ENCODE measurements around the gene PTRH2.

The PTRH2 gene

DNA sequence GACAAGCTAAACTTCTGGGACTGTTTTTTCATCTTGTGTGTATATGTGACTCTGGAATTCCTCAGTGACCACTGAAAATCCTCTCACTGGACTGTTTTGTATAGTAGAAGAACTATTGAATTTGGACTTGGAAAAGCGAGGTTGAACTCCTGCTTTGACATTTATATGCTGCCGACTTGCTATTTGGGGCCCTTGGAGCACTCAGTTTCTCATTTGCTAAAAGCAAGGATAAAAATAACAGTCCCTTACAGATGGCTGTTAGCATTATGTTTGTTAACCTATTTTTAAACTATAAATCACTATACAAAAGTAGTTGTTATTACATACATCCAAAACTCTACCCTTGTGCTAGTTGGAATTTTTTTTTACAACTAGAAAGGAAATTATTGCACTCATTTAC is 9.2 kb upstream of the PTRH2 start:
- FAIRE-seq, result no peak

DNA sequence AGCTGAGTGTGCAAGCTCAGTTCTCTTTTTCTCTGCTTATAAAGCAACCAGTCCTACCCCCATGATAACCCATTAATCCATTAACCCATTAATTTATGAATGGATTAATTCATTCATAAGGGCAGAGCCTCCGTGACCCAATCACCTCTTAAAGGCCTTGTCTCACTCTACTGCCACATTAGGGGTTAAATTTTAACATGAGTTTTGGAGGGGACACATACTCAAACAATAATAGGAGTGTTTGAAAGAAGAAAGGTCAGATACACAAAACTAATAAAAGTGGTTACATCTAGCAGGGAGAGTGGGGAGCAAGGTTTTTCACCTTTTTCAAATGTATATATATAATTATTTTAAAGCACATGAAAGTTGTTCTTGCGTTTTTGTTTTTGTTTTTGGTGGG is 7.0 kb upstream of the PTRH2 start:
- FAIRE-seq, result no peak

DNA sequence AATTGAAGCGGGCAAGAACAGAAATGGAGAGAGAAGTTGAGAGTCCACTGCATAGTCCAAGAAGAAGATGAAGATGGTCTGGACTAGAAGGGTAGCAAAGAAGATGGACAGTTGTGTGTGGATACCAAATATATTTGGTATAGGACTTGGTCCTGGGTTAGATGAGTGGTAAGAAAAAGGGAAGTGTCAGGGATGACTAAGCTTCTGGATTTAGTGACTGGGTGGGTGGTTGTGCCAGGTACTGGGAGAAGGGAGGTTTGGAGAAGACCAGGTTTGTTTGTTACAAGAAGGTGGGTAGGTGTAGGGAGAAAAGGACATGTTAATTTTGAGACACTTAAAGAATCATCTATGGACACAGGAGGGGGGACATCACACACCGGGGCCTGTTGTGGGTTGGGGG is 5.6 kb upstream of the PTRH2 start:
- no peak for FAIRE-seq

DNA sequence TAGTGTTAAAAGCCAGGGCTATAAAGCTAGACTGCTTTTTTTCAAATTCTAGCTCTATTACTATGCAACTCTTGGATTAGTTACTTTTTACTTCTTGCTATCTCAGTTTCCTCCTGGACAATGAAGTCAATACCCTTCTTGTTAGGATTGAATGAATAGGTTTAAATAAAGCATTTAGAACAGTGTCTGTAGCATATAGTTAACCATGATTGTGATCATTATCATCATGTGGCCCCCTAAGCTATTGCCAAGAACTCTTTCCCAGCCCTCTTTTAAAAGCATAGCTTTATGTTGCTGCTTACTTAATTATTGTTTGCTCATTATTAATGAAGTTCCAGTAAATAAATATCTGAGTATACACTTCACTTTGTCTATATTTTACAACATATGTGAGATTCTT is 4.7 kb upstream of the PTRH2 start:
- no peak for FAIRE-seq

DNA sequence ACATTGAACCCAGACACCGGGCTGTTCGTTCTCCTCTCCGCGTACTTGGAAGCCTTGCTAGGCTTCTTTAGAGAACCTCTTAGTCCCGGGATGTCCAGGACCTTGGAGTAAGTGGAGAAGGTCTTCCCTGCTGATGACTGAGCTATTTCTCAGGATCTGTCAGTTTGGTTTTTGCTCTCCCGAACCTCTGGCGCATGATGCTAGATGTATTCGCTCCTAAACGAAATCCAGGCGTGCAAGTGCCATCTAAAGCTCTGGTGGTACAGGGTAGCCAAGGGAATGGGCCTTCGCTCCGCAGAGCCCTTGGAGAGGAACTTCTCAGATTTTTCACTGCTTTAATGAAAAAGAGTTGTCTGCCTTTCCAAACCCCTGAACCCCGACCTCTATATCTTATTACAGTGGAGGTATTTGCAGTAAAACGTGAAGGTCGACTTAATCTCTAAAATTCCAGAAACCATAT is 771 bp upstream of the PTRH2 start:
- FAIRE-seq, result no peak

DNA sequence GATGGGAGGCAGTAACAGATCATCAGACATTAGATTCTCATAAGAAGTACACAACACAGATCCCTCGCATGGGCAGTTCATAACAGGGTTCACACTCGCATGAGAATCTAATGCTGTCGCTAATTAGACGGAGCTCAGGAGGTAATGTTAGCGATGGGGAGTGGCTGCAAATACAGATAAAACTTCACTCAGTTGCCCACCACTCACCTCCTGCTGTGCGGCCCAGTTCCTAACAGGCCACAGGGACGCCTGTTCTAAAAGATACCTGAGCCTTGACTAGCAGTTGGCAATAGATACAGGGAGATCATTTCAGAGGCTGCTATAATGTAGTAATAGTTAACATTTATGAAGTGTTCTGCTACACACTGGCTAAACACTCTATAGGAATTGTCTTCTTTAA is 4.9 kb downstream of the PTRH2 start:
- no peak for FAIRE-seq

DNA sequence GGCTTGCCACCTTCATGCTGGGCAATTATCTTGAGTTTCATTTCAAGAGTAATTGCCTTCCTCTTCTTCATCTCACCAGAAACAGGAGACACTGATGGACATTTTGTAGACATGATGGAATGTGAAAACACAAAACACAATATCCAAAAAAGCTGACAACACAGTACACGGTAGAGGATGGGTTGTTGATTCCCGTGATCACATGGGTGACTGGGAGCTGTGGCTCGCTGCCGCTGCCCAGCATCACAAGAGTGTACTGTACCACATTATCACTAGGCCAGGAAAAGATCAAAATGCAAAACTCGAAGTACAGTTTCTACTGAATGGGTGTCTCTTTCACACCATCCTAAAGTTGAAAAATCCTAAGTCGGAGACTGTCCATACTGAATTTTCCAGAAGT is 7.4 kb downstream of the PTRH2 start:
- FAIRE-seq, result no peak

DNA sequence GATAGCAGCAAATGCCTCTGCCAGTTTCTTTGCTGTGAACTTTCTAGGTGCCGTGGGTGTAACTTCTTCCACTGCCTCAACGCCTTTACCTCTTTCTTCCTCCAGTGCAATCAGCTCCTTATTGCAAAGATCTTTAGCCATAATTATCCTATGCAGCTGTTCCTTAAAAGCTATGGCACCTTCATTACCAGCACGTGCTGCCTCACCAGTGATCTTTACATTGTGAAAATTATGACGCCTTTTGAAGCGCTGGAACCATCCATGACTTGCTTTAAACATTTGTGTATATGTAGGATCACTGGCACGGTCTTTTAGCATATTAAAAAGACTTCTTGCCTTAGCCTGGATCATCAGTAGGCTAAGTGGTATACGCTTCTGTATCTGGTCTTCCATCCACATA is 8.0 kb downstream of the PTRH2 start:
- no peak for FAIRE-seq

DNA sequence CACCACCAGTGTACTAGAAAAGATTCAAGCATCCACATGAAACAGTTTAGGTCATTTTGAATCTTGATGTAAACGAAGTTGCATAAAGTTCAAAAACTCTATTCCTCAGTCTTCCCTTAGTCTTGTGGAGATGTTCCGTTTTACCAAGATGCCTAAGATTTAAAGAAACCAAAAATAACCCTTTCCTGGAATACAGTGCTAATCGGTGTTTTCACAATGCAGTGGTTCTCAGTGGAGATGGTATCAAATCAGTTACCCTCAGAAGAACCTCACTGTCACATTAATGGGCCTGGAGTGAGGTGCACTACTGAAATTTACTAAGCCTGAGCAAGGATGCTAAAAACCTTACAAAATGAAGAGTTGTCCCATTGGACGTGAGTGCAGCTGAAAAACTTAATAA is 9.1 kb downstream of the PTRH2 start:
- FAIRE-seq, result no peak

DNA sequence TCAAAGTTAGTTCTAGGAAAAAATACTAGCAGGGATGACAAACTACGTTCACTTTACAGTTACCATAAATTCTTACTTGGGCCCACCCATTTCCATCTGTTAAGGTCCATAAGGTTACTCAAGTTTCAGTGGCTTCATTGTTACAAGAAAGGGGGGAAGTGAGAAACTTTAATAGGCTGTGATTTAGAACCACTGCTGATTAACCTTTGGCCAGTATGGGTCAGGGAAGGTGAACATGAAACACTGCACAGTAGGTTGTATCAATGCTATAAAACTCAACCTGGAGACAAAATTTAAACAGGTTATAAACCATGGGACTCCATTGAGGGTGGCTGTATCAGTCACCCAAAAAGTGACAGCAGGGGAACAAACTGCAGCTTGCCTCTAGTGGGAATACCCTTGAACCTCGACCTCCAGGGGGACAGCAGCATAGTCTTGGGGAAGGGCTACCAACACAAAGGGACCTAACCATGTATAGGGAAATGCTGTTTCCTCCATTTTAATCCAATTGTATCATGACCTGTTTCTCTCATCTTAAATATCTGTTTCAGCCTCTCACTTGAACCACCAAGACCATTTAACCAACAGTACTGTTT is 10.4 kb downstream of the PTRH2 start:
- no peak for FAIRE-seq

DNA sequence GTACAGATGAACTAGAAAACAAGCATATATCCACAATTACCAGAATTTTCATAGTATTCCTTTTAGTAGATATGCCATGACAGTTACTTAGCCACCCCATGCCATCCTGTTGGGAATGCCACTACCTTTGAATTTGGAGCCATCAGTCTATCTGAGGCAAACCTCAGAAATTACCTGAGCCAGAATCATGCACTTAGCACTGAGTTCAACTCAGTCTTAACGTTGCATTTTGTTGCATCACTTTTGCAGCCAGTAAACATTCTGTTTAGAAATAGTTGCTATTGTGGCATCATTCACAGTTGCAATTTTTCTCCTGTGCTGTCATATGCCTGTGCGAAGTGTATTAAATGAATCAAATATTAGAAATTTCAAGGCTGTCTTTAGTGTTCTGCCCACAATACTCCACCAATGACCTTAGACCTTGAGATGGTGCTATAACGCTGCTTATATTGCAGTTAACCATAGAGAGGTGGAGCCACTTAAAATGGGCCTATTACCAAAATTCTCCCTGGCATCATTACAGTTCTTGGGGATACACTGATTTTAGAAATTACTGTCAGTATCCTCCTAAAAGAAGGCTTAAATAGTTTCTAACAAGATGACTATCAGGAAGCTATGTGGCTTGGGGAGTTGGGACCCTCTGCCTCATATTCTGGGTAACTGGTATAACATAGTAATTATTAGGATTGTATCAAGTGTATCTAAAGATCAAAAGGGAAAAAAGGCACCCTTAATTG is 11.1 kb downstream of the PTRH2 start:
- no peak for FAIRE-seq

DNA sequence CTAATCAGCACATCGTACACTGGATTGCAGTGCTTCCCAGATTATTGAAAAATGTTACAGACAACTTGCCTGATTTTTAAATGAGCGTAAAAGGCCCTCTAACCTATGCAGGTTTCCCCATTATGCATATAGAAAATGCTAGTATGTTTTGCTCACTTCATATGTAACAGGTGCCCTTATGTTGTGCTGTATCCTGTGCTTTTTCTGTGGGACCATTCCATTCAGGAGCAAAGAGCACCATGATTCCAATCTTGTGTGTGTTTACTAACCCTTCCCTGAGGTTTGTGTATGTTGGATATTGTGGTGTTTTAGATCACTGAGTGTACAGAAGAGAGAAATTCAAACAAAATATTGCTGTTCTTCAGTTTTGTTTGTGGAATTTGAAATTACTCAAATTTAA is 12.9 kb downstream of the PTRH2 start:
- no peak for FAIRE-seq

DNA sequence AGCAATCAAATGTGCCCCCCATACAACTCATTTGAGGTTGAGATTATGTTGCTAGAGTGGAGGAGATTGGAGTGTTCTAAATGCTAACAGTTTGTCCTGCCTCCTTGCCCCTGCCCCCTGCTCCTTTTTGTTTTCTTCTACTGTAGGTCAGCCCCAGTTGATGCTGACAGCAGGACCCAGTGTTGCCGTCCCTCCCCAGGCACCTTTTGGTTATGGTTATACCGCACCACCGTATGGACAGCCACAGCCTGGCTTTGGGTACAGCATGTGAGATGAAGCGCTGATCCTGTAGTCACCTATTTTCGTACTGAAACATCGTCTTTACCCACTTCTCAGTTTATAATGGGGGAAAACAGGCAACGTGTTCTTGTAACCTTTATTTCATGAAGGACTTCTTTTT is 13.6 kb downstream of the PTRH2 start:
- no peak for FAIRE-seq

DNA sequence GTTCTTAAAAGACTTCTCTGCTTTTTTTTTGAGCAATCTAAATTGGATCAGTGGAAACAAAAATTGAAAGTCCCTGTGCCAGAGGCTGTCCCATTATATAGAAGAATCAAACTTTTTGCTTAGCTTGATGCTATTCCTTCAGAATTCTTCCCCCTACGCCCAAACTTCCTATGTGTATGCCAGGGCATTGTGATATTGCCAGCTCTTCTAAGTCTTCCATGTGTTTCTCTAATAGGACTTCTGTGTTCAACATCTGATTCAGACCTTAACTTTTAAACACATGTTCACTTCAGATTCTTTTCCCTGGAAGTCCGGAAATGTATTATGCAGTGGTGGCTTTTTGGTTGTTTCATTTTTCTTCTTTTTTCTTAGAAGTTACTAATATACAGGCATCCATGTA is 18.7 kb downstream of the PTRH2 start:
- no peak for FAIRE-seq

DNA sequence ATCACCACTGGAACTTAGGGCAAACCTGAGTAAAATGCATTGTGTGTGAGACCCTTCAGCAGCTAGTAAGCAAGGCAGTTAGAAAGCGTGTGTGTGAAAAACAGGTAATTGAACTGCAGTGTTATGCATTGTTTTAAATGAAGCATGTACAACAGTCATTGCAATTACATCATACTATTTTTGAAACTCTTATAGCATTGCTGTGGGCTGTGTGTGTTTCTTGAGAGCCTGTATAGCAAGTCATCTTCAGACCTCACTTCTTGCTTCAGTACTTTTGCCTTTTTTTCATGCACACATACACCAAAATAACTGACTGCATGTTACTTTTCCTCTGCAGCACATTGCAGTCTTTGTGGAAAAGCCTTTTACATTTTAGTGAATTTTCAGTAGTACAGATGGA is 19.2 kb downstream of the PTRH2 start:
- no peak for FAIRE-seq

DNA sequence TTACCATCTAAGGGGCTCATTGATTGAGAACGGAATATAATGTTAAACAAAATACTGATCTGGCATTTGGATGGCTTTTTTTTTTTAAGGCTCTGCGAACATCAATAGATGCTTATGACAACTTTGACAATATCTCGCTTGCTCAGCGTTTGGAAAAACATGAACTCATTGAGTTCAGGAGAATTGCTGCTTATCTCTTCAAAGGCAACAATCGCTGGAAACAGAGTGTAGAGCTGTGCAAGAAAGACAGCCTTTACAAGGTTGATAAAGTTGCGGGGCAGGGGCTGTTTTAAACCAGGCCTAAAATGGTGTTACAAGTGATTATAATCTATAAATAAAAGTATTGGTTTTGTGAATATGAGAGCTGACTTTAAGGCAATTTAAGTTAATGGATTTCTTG is 22.3 kb downstream of the PTRH2 start:
- FAIRE-seq, result no peak

DNA sequence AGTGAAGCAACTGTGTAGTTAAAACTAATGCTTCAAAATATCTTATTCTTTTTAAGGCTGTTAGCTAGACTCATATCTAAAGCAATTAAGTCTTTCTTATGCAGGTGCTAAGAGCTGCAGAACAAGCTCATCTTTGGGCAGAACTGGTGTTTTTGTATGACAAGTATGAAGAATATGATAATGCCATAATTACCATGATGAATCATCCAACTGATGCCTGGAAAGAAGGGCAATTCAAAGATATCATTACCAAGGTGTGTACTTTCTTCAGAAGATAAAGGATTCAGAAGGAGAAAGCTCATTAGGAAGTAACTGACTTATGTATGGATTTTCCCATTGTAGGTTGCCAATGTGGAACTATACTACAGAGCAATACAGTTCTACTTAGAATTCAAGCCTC is 23.9 kb downstream of the PTRH2 start:
- FAIRE-seq, result no peak

DNA sequence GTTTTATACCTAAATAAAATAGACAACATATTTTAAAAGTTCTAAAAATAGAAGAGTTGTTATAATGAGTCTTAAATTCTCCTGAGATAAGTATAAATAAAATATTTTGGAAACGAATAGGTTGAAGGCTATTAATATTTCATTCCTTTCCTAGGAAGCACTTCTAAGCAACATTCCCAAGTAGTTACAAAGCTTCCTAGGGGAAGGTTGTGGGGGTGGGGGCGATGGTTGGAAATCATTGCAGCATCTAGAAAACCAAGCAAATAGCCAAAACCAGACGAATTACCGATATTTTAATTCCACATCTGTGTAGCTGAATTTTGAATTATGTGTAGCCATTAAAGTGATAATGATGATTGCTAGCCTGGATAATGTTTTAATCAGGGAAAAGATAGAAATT is 26.9 kb downstream of the PTRH2 start:
- FAIRE-seq, result no peak

DNA sequence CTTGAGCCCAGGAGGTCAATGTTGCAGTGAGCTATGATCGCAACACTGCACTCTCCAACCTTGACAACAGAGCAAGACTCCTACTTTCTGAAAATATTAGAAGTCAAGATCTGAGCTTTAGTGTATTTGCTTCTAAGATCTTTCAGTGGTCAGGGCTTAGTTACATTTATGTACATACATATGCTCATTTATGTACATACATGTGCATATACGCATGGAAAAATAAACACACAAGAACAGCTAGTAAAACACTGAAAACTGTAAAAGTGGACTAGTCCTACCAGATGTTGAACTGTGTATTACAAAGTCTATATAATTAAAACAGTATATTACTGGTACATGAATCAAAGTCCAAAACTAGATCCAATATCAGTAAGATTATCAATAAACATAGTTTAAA is 28.3 kb downstream of the PTRH2 start:
- FAIRE-seq, result no peak

DNA sequence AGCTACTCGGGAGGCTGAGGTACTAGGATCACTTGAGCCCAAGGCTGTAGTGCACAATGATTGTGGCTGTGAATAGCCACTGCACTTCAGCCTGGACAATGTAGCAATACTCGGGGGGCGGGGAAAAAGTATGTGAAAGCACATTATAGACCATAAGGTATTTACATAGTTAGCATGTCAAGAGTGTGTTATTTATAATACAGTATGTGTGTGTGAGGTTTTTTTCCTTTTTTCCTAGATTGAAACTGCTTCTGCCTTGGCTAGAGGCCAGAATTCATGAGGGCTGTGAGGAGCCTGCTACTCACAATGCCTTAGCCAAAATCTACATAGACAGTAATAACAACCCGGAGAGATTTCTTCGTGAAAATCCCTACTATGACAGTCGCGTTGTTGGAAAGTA is 30.5 kb downstream of the PTRH2 start:
- FAIRE-seq, result no peak

DNA sequence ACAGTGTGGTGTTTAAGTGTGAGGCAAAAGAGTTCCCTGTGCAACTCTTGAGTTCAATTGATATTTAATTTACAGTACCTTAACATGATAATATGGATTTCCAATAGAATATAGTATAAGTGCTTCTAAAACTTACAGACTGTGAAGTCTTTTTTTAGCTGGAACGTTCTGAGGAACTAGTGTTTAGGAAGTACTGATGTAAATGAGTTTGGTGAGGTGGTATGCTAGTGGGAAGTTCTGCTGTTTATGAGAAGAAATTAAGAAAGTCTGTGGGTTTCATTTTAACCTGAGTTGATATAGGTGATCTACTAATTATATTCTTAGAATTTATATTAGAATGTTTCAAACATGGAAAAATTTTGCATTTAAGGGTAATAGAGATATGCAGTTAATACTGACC is 32.0 kb downstream of the PTRH2 start:
- FAIRE-seq, result no peak

DNA sequence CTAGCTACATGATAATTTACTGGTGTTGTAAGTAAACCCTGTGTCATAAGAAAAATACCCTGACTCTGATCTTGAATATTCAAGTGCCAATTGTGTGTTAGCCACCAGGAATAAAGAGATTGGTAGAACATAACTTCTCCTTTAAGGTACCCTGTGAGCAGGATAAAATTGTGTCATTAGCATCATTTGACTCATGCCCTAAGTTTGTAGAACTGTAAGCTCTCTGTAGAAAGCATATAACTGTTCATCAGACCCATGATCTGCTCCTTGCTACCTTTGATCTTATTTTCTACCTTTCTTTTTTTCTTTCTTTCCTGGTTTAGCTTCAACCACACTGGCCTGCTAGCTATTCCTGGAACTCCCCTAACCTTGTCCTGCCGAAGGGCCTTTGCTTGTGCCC is 35.8 kb downstream of the PTRH2 start:
- no peak for FAIRE-seq

DNA sequence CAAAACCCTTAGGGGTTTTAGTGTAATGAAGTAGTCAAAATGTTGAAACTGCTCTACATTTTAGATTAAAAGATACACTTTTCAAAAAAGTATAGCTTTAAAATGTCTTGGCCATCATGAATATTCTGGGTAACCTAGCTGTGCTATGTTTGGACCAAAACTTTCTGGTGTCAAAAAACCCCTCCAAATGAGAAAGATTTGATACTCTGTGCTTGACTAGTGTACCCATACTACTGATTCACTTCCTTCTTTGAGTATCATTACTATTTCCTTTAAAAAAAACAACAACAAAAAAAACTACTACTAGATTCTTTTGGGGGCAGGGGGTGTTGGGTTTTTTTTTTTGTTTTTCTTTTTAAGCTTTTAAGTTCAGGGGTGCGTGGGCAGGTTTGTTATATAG is 37.3 kb downstream of the PTRH2 start:
- no peak for FAIRE-seq

DNA sequence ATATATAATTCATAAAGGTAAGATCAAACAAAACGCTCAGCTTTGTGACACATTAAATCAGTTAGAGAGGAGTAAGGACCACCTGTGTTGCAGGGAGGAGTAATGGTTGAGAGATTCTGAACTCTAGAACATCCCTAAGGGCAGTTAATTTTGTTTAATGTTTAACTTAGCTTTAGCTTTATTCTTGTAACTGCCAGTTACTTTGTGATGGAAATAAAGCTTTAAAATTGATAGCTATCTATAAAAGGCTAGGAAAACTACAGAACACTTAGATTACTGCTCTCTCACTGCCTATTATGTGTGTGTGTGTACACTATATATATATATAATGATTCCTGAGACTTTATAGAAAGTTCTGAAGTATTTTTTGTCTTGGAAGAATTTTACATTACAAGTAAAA is 37.8 kb downstream of the PTRH2 start:
- no peak for FAIRE-seq

DNA sequence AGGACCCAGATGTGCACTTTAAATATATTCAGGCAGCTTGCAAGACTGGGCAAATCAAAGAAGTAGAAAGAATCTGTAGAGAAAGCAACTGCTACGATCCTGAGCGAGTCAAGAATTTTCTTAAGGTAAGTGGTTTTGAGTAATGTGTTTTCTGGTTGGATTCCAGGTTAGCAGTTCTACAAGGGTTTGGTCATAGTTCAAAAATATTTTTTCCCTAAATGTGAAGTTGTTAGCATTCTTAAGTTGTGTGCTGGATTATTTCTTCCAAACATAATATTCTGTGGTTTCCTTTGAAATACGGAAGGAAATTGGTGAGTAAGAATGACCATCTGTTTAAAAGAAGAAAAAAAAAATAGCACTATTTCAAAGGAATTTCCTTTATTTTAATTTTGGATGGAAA is 38.4 kb downstream of the PTRH2 start:
- no peak for FAIRE-seq
